ENCODE measurements around the gene USP6NL. TPM values are rescaled to one million over a fixed set of nuclear protein-coding genes. Genes with fewer than 3 reads are reported as not detected.

The USP6NL gene
- total RNA-seq, 2 experiments from 2014 or later: 0.49 to 1.1 TPM

DNA sequence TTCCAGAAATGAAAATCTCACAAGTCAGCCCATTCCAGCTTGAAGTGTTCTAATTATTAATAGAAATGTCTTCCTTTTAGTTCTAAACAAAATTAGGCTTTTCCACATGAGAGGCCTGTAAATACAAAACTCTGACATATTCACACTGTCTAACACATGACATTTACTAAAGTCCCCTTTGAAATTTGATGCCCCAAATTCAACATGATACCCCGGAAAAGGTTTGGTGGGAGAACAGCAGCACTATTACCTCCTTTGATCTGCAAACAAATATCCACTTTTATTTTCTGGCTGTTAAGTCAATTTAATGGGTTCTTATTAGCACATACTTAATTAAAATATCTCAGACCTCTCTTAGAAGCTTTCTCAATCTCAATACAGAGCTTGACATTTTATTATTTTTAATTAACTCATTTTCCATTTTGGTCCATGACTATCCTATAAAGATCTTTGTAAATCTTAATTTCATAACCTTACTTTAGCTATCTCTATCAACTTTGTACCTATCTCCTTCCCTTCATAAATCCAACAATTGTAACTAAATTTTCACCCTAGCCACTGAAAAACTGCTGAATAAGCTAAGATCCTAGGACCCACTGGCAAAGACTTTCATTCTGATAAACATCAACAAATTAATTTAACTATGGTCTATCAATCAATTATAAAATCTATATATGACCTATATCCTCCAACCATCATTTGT lies 63.2 kb downstream of the USP6NL start:
- Mint-ChIP-seq H3K4me1 (peaks cover 12% of the 10 kb centered on the region), H3K9me3 (ENCODE audit: low read depth) (no peaks in the 10 kb centered on the region), H3K27me3 (no peaks in the 10 kb centered on the region), H3K36me3 (no peaks in the 10 kb centered on the region), H3K27ac (no peak overlapping the region), H3K4me3 (no peak overlapping the region)
- CTCF ChIA-PET: interaction anchor here (2.3 kb wide), 1 partner anchor 33 kb away, joined by 7 read pairs; no protein-coding TSS in a partner anchor
- ATAC-seq (no peak), DNase-seq (no peak)

DNA sequence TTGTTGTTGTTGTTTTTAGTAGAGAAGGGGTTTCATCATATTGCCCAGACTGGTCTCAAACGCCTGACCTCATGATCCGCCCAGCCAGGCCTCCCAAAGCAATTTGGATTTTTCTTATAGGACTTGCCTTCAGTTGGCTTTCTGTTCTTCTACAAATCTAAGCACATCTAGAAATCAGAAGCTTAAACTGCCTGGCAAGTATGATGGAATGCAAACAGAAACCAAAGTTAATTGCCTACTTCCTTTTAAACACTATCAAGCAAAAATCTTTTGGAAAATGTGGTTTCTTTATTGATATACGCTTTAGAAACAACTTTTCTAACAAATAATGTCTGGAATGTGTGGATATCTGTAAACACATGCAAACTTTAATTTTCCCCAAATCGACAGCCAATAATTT lies 64.9 kb downstream of the USP6NL start:
- Mint-ChIP-seq H3K36me3 (no peaks in the 10 kb centered on the region), H3K27ac (no peak overlapping the region), H3K9me3 (ENCODE audit: low read depth) (no peaks in the 10 kb centered on the region), H3K4me3 (no peak overlapping the region), H3K4me1 (no peaks in the 10 kb centered on the region), H3K27me3 (no peaks in the 10 kb centered on the region)
- ATAC-seq (no peak), DNase-seq (no peak)
- CTCF ChIA-PET: no interaction called here

DNA sequence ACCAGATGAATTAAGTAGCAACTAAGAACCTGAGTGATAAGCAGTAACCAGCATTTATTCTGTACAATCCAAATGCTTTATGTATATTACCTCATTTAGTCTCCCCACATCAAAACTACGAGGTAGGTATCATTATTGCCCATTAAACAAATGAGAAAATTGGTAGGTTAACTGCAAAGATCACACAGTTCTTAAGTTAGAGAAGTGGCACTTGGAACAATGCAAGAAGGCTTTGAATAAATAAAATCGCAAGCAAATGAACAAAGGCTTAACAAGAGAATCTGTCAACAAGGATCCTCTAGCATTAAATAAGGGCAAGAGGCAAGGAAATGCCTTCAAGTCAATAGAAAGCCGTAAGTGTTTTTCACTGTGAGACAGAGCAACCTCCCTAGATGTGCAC lies 70.2 kb downstream of the USP6NL start:
- DNase-seq: no peak
- Mint-ChIP-seq H3K27ac (no peak overlapping the region), H3K4me1 (peaks cover 3% of the 10 kb centered on the region), H3K9me3 (ENCODE audit: low read depth) (no peaks in the 10 kb centered on the region), H3K4me3 (no peak overlapping the region), H3K36me3 (no peaks in the 10 kb centered on the region), H3K27me3 (peaks cover 8% of the 10 kb centered on the region)
- no peak for ATAC-seq
- CTCF ChIA-PET: interaction anchor here (1.1 kb wide), 1 partner anchor 216 kb away, joined by 3 read pairs; no protein-coding TSS in a partner anchor

DNA sequence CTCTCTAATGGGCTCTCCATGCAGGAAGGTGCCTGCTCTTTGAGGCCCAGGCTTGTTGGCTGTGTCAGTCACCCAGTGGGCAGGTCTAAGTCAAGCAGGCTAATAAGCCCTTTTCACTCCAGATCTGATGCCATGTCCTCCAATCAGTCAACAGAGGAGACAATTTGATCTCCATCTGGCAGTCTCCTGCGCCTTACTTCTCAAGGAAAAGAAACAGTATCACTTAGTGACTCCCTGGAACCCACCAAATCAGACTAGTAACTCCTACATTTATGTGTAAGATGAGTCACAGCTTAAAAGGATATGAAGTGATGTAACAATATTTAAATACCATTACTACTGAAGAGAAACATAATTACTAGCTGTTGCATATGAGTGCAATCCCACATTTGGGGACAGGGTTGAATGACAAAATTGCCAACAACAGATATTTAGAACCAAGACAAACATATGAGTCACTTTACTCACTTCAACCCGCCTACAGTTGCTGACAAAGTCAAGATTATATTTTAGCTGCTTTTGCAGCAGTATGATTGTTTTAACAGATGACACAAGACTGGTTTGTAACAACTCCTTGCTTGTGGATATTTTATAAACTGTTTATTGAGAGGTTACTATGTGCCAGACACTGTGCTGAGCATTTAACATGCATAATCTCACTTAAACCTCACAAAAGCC lies 72.1 kb downstream of the USP6NL start:
- H3K27ac Mint-ChIP-seq: no peak overlapping the region
- H3K4me3 Mint-ChIP-seq: no peak overlapping the region
- DNase-seq: no peak
- CTCF ChIA-PET: no interaction called here
- peaks cover 3% of the 10 kb centered on the region for H3K4me1 Mint-ChIP-seq
- no peaks in the 10 kb centered on the region for H3K36me3 Mint-ChIP-seq
- no peak for ATAC-seq
- H3K9me3 Mint-ChIP-seq (ENCODE audit: low read depth): no peaks in the 10 kb centered on the region
- peaks cover 11% of the 10 kb centered on the region for H3K27me3 Mint-ChIP-seq

DNA sequence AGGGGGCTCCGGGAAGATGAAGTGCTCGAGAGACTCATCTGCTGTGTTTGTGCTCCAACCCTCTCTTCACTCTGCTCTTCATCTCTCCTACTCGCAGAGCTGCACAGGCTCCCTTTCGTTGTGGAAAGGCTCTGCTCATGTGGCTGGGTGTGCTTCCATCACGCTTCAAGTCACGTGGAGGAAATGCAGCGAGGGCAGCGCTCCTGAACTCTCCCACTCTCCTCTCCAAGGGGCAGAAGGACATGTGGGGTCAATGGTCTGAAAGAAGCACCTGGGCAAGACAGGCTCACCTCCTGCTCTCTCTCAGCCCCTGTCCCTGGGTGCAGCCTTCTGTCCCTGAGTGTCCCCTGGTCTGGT lies 72.6 kb downstream of the USP6NL start:
- H3K4me3 Mint-ChIP-seq: no peak overlapping the region

DNA sequence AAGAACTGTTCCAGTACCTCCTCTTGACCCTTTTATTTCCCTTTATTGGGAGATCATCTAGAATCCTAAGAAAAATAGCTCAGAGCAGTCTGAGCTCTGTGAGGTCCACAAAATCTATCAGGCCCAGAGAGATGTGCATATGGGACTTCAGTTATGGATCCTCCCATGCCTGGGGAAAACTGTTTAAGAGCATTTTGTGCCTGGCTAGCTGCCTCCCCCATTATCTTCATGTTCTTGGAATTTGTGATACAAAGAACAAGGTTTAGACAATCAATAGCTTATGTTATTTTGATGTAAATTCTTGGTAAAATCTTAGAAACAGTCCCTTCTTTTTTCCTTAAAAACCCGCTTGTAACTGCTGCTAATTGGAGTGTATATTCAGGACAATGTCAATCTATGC lies 75.2 kb downstream of the USP6NL start:
- H3K4me3 Mint-ChIP-seq: no peak overlapping the region
- no peak for DNase-seq
- H3K9me3 Mint-ChIP-seq (ENCODE audit: low read depth): no peaks in the 10 kb centered on the region
- H3K4me1 Mint-ChIP-seq: peaks cover 8% of the 10 kb centered on the region
- no peak for ATAC-seq
- CTCF ChIA-PET: no interaction called here
- no peak overlapping the region for H3K27ac Mint-ChIP-seq
- H3K27me3 Mint-ChIP-seq: peaks cover 15% of the 10 kb centered on the region
- no peaks in the 10 kb centered on the region for H3K36me3 Mint-ChIP-seq

More for the DNA sequence above, 72.6 kb downstream of the USP6NL start:
- CTCF ChIA-PET: no interaction called here
- no peaks in the 10 kb centered on the region for H3K9me3 Mint-ChIP-seq (ENCODE audit: low read depth)
- no peak for DNase-seq
- peaks cover 3% of the 10 kb centered on the region for H3K4me1 Mint-ChIP-seq
- H3K36me3 Mint-ChIP-seq: no peaks in the 10 kb centered on the region
- peaks cover 15% of the 10 kb centered on the region for H3K27me3 Mint-ChIP-seq
- H3K27ac Mint-ChIP-seq: no peak overlapping the region
- ATAC-seq: no peak

DNA sequence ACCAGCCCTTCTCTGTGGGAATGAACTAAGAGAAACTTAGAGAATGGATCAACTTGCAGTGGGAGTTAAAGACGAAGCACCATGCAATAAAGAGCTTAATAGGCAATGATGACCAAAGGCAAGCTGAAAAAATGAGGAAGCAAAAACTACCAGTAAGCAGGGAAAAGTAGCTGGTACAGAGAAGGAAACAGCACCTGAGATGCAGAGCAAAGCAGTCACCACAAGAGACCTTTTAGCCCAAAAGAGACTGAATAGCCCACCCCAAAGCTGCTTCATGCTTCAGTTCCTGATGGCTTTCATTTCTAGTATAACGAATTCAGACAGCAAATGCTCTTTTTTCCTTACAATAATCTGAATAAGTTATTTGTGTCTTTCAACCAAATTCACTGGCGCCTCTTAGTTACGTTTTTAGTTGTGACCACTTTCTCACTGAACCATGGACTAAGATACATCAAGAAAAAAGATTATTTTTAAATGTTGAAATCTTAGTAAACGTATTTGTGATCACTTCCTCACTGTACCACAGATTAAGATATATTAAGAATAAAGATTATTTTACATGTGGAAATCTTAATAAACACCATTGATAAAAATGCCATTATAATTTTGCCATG lies 76.0 kb downstream of the USP6NL start:
- no peaks in the 10 kb centered on the region for H3K36me3 Mint-ChIP-seq
- CTCF ChIA-PET: no interaction called here

DNA sequence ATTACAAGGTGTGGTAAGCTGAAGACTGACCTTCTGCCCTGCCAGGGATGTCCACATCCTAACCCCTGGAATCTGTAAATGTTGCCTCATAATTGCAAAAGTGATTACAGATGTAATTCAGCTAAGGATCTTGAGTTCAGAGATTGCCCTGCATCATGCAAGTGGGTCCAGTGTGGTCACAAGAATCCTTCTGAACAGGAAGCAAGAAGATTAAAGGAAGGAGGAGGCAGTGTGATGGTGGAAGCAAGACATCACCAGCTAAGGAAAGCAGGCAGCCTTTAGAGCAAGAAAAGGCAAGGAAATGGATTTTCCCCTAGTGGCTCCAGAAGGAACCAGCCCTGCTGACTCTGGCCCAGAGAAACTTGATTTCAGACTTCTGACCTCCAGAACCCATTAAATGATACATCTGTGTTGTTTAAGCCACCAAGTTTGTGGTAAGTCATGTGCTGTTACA lies 78.1 kb downstream of the USP6NL start:
- H3K27me3 Mint-ChIP-seq: peaks cover 13% of the 10 kb centered on the region
- DNase-seq: no peak
- no peaks in the 10 kb centered on the region for H3K9me3 Mint-ChIP-seq (ENCODE audit: low read depth)
- no peak overlapping the region for H3K4me3 Mint-ChIP-seq
- H3K27ac Mint-ChIP-seq: no peak overlapping the region
- ATAC-seq: no peak
- H3K36me3 Mint-ChIP-seq: no peaks in the 10 kb centered on the region
- H3K4me1 Mint-ChIP-seq: peaks cover 10% of the 10 kb centered on the region
- CTCF ChIA-PET: interaction anchor here (1.1 to 1.6 kb wide), 2 partner anchors 18 to 224 kb away, joined by 4 to 6 read pairs; no protein-coding TSS in a partner anchor

More for the DNA sequence above, 76.0 kb downstream of the USP6NL start:
- Mint-ChIP-seq H3K4me3 (no peak overlapping the region), H3K9me3 (ENCODE audit: low read depth) (no peaks in the 10 kb centered on the region), H3K27ac (no peak overlapping the region), H3K4me1 (peaks cover 8% of the 10 kb centered on the region), H3K27me3 (peaks cover 15% of the 10 kb centered on the region)
- ATAC-seq (no peak), DNase-seq (no peak)

DNA sequence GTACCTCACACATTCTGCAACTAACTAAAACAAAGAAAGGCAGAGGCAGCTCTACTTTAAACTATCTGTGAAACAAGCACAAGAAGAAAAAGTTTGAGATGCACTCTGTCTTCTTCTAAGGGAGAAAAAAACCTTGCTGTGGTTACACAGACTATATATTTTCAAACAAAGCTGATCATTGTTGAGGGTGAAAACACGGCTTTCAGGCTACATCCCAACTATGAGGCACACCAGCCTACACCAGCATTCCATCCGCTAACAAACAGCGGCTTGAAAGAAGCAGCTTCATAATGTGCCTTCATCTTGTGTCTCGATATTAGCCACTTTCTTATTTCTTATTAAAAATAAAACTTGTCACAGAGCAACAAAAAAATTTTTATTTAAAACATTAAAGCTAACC lies 79.1 kb downstream of the USP6NL start:
- H3K36me3 Mint-ChIP-seq: no peaks in the 10 kb centered on the region
- ATAC-seq (no peak), DNase-seq (no peak)
- H3K27ac Mint-ChIP-seq: no peak overlapping the region
- no peak overlapping the region for H3K4me3 Mint-ChIP-seq
- CTCF ChIA-PET: interaction anchor here (1.6 kb wide), 1 partner anchor 17 kb away, joined by 6 read pairs; no protein-coding TSS in a partner anchor
- H3K9me3 Mint-ChIP-seq (ENCODE audit: low read depth): no peaks in the 10 kb centered on the region
- H3K4me1 Mint-ChIP-seq: peaks cover 15% of the 10 kb centered on the region
- H3K27me3 Mint-ChIP-seq: peaks cover 13% of the 10 kb centered on the region

DNA sequence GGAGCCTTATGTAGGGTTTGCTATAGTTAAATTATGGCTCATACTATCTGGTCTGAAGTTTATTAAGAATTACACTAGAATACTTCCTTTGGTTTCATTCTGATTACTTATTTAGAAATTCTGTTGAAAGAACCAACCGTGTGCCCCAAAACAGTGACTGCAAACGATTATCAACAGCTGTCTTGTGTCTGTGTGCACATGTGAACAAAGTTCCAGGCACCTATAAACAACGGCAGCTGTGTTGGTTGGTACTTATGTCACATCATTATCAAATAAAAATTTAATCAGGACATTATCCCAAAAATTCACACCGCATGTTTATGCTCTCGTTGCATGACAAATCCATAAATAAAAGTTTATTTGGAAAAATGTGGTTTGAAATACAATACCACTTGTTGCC lies 80.6 kb downstream of the USP6NL start:
- no peak overlapping the region for H3K4me3 Mint-ChIP-seq
- DNase-seq (no peak), ATAC-seq (no peak)
- H3K4me1 Mint-ChIP-seq: peaks cover 20% of the 10 kb centered on the region
- H3K36me3 Mint-ChIP-seq: no peaks in the 10 kb centered on the region
- no peaks in the 10 kb centered on the region for H3K9me3 Mint-ChIP-seq (ENCODE audit: low read depth)
- H3K27ac Mint-ChIP-seq: no peak overlapping the region
- peaks cover 5% of the 10 kb centered on the region for H3K27me3 Mint-ChIP-seq
- CTCF ChIA-PET: no interaction called here

DNA sequence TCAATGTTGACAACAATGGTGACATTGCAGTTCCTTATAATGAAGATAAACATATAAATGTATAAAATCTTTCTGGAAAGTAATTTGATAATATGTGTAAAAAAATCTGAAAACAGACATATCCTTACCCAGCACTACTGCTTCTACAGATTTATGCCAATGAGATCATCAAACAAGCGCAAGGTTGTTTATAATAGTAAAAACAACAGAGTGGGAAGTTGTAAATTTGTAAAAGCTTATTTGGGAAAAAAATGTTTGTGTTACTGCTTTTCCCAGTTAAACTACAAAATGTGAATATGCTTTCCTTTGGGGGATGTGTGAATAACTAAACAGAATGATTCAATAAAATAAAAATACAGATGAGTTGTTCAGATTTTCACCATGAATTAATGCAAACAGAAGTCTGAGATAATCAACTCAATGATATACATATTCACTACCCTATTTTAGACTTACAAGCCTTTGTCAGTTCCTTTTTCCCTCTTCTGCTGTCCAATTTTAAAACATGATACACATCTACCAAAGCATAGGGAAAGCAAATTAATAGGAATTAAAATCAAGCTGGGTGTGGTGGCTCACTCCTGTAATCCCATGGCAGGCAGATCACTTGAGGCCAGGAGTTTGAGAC lies 82.1 kb downstream of the USP6NL start:
- no peak overlapping the region for H3K27ac Mint-ChIP-seq
- H3K4me3 Mint-ChIP-seq: no peak overlapping the region
- peaks cover 20% of the 10 kb centered on the region for H3K4me1 Mint-ChIP-seq
- CTCF ChIA-PET: interaction anchor here (0.6 kb wide), 1 partner anchor 220 kb away, joined by 3 read pairs; no protein-coding TSS in a partner anchor
- no peaks in the 10 kb centered on the region for H3K9me3 Mint-ChIP-seq (ENCODE audit: low read depth)
- peaks cover 4% of the 10 kb centered on the region for H3K27me3 Mint-ChIP-seq
- no peaks in the 10 kb centered on the region for H3K36me3 Mint-ChIP-seq
- DNase-seq: no peak
- no peak for ATAC-seq

DNA sequence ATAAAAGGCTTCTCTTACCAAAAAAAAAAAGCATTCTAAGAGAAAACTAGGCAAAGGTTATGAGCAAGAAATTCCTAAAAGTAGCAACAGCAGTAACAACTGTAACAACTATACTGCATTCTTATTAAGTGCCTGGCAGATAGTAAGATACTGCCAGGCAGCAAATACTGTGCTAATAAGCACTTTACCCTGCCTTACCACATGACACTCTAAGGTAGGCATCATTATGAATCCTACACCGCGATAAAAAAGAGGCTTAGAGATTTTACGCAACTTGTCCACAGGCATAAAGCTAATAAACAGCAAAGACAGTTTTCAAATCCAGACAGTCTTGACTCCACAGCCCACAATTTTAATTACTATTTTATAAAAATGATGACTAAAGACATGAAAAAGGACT lies 83.2 kb downstream of the USP6NL start:
- Mint-ChIP-seq H3K27me3 (no peaks in the 10 kb centered on the region), H3K4me1 (peaks cover 20% of the 10 kb centered on the region), H3K9me3 (ENCODE audit: low read depth) (no peaks in the 10 kb centered on the region), H3K36me3 (no peaks in the 10 kb centered on the region), H3K27ac (peak overlapping the region; percentile 33), H3K4me3 (no peak overlapping the region)
- DNase-seq (no peak), ATAC-seq (no peak)
- CTCF ChIA-PET: no interaction called here

DNA sequence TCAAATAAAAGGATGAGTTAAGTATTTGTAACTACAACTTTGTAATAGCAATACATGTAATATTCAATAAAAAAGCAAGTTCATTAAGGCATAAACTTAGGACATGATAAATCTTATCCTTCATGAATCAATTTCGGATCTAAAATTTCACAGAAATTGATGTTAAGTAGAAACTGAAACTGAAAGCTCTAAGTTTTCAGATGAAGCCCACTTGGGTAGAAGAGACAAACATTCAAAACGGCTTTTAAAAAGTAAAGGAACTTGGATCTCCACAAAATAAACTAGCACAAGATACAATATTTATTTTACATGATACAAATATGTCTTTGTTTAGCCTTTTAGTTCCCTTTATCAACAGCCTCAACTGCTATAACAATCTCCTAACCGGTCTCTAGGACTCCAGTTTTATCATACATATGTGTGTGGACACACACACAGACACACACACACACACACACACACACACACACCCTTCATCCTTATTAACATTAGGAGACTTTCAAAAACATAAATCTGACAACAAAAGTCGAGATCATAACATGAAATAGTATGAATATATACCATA lies 83.7 kb downstream of the USP6NL start:
- ATAC-seq (no peak), DNase-seq (no peak)
- no peaks in the 10 kb centered on the region for H3K36me3 Mint-ChIP-seq
- no peaks in the 10 kb centered on the region for H3K9me3 Mint-ChIP-seq (ENCODE audit: low read depth)
- H3K4me1 Mint-ChIP-seq: peaks cover 18% of the 10 kb centered on the region
- peak overlapping the region; percentile 79 for H3K27ac Mint-ChIP-seq
- CTCF ChIA-PET: interaction anchor here (0.8 to 1.0 kb wide), 3 partner anchors 12 to 230 kb away, joined by 3 to 4 read pairs (median 4); no protein-coding TSS in a partner anchor
- H3K4me3 Mint-ChIP-seq: peak overlapping the region; percentile 61
- H3K27me3 Mint-ChIP-seq: no peaks in the 10 kb centered on the region

Measured in activated CD8-positive, alpha-beta memory T cell treated with anti-CD3 and anti-CD28 coated beads, Interleukin-2, amount 10 ng/mL, durations not matched to agents 7 days and 5 days (primary cell).